Aorta (tissue), 5 donors: ENCODE measurements around the gene CORO6. TPM values are rescaled to one million over a fixed set of nuclear protein-coding genes. Genes with fewer than 3 reads are reported as not detected.
A peak's percentile ranks its signal among the peaks of the same experiment; 100 is the strongest.

Experiments
- ATAC-seq: fragments of 200-7000 bp; cut with Tn5 transposase; one replicate; pipeline ENCODE4 v1.9.1; 2022; ENCODE audit warnings: moderate library complexity; ENCODE audit not compliant: low FRiP score
- DNase-seq, 2 donors: peaks; one replicate each; pipeline ENCODE4 v3.0.0-alpha.2; 2020
- H3K27ac ChIP-seq, 2 donors: one replicate each; pipeline ENCODE4 v1.5.1; 2013; ENCODE audit warnings: low read length in 2 of 2, mild to moderate bottlenecking in 2 of 2, moderate library complexity in 2 of 2, control low read depth in 1 of 2, inconsistent platforms in 1 of 2, low read depth in 1 of 2
- H3K27me3 ChIP-seq, 2 donors: one replicate each; pipeline ENCODE4 v1.6.1; 2013; ENCODE audit warnings: control low read depth in 1 of 2, low read length in 1 of 2, mild to moderate bottlenecking in 1 of 2, moderate library complexity in 1 of 2; ENCODE audit not compliant: insufficient read depth in 2 of 2, control insufficient read depth in 1 of 2
- H3K36me3 ChIP-seq, 2 donors: one replicate each; pipeline ENCODE4 v1.6.1; 2013; ENCODE audit warnings: control low read depth in 1 of 2, low read length in 1 of 2, mild to moderate bottlenecking in 1 of 2; ENCODE audit not compliant: insufficient read depth in 2 of 2, control insufficient read depth in 1 of 2
- H3K4me1 ChIP-seq, 2 donors: one replicate each; pipeline ENCODE4 v1.6.1; 2013; ENCODE audit warnings: low read length in 2 of 2, control low read depth in 1 of 2, mild to moderate bottlenecking in 1 of 2, moderate library complexity in 1 of 2; ENCODE audit not compliant: insufficient read depth in 2 of 2, control insufficient read depth in 1 of 2
- H3K4me3 ChIP-seq, 2 donors: one replicate each; pipeline ENCODE4 v1.5.1; 2013; ENCODE audit warnings: low read length in 2 of 2, control low read depth in 1 of 2, mild to moderate bottlenecking in 1 of 2
- H3K9me3 ChIP-seq: one replicate; pipeline ENCODE4 v1.6.1; 2013; ENCODE audit warnings: mild to moderate bottlenecking, low read length; ENCODE audit not compliant: control insufficient read depth
- WGBS, 2 donors: extraction: QIAGEN DNeasy Blood & Tissue Kit; methylation state at CpG; one replicate each; pipeline ENCODE4 v1.1.7; 2013; 5-methylcytosine and 5-hydroxymethylcytosine counted together
- intact Hi-C, 2 donors: fragments of 100-400 bp; cut with DNase I; formaldehyde crosslinking; loops; one replicate each; pipeline versions ENCODE4 v1.14.2 to v1.15.0; 2022
- polyA plus RNA-seq, 2 donors: library from polyadenylated mRNA; stranded (reverse); fragments of 200-250 nt; gene quantifications; one replicate each; pipeline ENCODE4 v1.2.3, GENCODE V29; 2013
- total RNA-seq, 2 donors: library from RNA; stranded (reverse); fragmentation: NEBNext Ultra II Directional; extraction: Animal tissue kit (Norgen Biotek cat#: 25700); gene quantifications; one replicate each; pipeline ENCODE4 v1.2.1, GENCODE V29; 2021
- donor health status: healthy with polysubstance abuse.
- donor health status: Bipolar disorder and iron deficiency.
- donor health status: DM: no; HTN: no; CAD: no.
- donor health status: DM: no; HTN: no; CAD: no.
- donor health status: DM: yes; HTN: yes; CAD: no.

CORO6 gene
- total and polyA plus RNA-seq, 4 donors, result 2.9 to 51.6 (median 11.1) TPM

DNA sequence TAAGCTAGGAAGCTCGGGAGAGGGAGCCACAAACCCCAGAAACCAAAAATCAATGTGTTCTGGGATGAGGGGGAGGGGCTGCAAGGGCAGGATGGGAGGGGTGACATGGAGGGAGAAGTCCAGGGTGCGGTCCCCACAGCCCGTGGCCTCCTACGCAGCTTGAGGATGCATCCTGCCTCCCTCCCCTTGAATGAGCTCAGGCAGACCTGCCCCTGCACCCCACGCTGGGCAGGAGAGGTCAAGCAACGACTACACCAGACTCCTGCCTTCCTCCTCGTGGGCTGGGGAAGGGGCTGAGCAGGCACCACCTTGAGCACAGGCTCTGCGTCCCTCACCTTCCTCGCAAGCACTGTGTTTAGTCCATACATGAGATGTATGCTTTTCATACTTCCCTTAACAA lies 25.9 kb downstream of the CORO6 start:
- Histone ChIP-seq H3K4me1 (peaks cover 0 to 2% of the 10 kb centered on the region in 2 donors), H3K4me3 (no peak overlapping the region), H3K9me3 (no peaks in the 10 kb centered on the region), H3K36me3 (no peaks in the 10 kb centered on the region), H3K27me3 (no peaks in the 10 kb centered on the region), H3K27ac (no peak overlapping the region)
- no peak for ATAC-seq
- DNase-seq, result peak in 1 of 2 donors; percentile 76
- WGBS, 2 donors, result 87 to 88% methylated on average over 9 of the region's 9 CpGs
- intact Hi-C loops, result no loop called here

DNA sequence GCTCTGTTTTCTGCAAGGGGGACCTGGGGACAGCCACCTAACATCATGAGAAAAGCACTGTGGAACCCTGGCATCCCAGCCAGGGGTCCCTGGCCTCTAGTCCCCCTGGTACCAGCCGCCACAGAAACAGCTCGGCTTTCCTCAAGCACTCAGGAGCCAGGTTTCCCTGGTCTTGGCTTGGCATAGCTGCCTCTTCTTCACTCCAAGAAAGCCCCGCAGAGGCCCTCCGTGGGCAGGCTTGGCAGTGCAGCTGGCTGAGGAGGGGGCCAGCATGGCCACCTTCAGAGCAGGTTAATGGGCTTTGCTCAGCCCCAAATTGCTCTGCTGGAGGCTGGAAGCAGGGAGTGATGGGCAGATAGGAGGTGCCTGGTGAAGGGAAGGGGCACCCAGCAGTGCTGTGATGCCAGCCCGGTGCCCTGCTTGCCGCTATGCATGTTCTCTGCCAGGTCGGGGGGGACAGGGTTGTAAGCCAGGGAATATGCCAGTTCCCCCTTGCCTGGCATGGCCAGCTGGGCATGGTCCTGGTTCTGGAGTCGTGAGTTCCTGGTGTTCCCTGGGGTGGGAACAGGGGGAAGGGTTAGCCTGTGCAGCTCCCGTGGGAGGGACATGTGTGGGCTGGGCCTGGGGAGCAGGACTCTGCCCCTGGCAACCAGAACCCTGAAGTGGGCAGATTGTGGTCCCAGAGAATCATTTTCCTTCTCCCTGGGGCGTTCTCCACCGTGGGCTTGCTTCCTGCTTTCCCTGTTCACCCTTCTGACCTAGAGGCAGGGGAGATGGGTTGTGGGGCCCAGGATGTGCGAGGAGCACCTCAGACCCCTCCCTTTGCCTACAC lies 26.6 kb downstream of the CORO6 start:
- H3K36me3 ChIP-seq, result no peaks in the 10 kb centered on the region
- intact Hi-C loops, result no loop called here
- no peak for DNase-seq
- ATAC-seq, result no peak
- 79 to 81% methylated on average over 12 of the region's 12 CpGs for WGBS, 2 donors
- no peak overlapping the region for H3K4me3 ChIP-seq
- H3K27ac ChIP-seq, result no peak overlapping the region
- H3K27me3 ChIP-seq, result no peaks in the 10 kb centered on the region
- peaks cover 0 to 2% of the 10 kb centered on the region in 2 donors for H3K4me1 ChIP-seq
- H3K9me3 ChIP-seq, result no peaks in the 10 kb centered on the region

DNA sequence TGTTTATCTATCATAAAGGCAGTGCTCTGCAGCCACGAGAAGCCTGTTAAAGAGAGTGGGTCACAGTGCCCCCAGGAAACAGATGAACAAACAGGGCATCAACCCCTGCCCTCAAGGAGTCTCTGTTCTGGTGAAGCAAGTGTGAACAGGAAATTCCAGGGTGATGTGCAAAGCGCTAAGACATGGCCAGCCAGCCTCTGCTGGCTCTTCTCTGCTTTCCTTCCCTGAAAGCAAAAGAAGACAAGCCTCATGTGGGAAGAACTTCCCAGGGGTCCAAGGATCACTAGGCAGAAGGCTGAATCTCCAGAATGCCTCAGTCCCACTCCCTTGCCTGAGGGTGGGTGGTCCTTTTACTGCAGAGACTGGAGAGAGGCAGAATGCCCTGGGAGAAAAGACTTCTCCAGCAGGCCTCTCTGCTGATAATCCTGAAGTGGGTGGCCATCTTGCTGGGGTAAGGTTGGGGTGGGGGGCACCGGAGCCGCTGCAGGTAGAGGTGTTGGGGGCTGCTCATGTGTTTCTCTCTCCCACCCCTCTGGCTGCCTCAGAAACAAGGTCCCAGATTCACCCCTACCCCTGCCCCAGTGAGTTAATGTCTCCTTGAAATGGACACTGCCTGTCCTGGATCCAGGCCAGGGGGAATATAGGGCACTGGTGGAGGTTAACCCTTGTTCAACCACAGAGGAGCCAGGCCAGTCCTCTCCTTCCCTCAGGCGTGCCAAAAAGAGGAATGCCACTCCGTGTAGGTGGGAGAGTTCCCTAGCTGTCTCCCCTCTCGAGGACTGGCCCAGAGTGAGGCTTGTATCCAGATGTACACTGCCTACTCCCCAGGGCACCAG lies 27.4 kb downstream of the CORO6 start:
- H3K4me1 ChIP-seq, result peaks cover 0 to 2% of the 10 kb centered on the region in 2 donors
- no peaks in the 10 kb centered on the region for H3K36me3 ChIP-seq
- no peaks in the 10 kb centered on the region for H3K9me3 ChIP-seq
- H3K4me3 ChIP-seq, result no peak overlapping the region
- no peaks in the 10 kb centered on the region for H3K27me3 ChIP-seq
- intact Hi-C loops, result no loop called here
- DNase-seq (no peak), ATAC-seq (no peak)
- 86 to 91% methylated on average over 7 of the region's 7 CpGs for WGBS, 2 donors
- no peak overlapping the region for H3K27ac ChIP-seq

DNA sequence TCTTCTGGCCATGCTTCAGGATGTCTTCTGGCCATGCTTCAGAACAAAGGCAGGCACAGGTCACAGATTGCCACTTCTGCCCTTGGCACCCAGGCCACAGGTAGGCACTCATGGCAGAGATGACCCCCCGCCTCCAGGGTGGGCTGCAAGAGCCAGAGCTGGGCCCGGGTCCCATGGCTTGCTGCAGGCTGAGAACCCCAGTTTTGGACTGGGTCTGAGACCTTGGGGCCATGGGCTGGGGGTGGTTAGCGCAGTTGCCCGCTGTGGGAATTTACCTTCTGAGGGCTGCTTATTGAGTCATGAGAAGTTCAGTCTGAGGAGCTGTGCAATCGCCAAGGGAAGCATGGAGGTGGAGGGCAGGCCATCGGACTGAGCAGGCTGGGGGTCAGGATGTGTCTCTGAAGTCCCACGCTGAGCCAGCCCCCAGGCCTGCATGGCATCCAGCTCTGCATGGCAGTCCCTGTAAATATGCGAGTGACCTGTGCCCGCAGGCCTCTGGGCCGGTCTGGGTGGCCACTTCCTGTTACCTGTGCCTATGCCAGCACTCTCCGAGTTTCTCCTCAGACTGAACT lies 28.1 kb downstream of the CORO6 start:
- intact Hi-C loops, result no loop called here
- WGBS, 2 donors, result 92 to 96% methylated on average over 11 of the region's 11 CpGs
- DNase-seq (no peak), ATAC-seq (no peak)
- Histone ChIP-seq H3K27ac (no peak overlapping the region), H3K4me1 (peaks cover 0 to 2% of the 10 kb centered on the region in 2 donors), H3K36me3 (no peaks in the 10 kb centered on the region), H3K27me3 (no peaks in the 10 kb centered on the region), H3K4me3 (no peak overlapping the region), H3K9me3 (no peaks in the 10 kb centered on the region)

DNA sequence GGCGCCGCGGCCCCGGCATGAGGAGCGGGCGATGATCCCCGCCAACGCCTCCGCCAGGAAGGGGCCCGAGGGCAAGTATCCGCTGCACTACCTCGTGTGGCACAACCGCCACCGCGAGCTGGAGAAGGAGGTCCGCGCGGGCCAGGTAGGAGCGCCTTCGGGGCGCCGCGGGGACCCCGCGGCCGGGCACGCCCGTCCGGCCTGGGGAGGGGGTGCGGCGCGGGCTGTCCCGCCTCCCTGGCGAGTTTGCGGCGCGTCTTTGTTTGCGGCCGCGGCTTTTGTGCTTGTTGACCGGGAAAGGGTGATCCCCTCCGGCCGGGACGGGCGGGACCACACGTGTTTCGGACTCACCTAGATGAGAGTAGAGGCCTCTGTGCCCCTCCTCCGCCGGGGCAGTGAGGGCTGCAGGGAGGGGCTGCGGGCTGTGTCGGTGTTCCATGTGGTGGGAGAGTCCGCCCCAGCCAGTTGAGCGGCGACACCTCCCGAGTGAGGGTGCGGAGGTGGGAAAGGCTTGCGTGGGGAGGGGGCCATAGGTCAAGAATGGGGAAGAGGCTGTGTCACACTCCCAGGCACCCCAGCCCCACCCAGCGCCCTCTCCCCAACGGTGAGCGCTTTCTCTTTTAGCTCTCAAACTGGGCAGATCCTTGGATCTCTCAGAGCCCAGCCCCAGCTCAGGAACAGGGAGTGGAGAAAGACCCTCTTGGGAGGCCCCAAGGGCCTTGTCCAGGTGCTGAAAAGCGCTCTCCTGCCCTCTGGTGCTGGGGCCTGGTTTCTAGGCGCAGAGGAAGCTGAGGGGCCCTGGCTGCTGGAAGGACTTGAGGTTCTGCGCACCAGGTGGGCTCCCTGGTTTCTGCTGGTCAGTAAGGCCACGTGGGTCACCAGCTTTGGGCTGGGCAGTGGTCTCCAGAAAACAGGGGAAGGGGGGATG lies 28.9 kb downstream of the CORO6 start:
- no peaks in the 10 kb centered on the region for H3K36me3 ChIP-seq
- H3K27me3 ChIP-seq, result no peaks in the 10 kb centered on the region
- H3K9me3 ChIP-seq, result no peaks in the 10 kb centered on the region
- intact Hi-C loops, result no loop called here
- DNase-seq (peak in 1 of 2 donors; percentile 75), ATAC-seq (no peak)
- peak overlapping the region; percentile 61 to 63 for H3K4me3 ChIP-seq
- 11 to 13% methylated on average over 55 to 64 of the region's 64 CpGs for WGBS, 2 donors
- no peak overlapping the region for H3K27ac ChIP-seq
- peaks cover 0 to 2% of the 10 kb centered on the region in 2 donors for H3K4me1 ChIP-seq

DNA sequence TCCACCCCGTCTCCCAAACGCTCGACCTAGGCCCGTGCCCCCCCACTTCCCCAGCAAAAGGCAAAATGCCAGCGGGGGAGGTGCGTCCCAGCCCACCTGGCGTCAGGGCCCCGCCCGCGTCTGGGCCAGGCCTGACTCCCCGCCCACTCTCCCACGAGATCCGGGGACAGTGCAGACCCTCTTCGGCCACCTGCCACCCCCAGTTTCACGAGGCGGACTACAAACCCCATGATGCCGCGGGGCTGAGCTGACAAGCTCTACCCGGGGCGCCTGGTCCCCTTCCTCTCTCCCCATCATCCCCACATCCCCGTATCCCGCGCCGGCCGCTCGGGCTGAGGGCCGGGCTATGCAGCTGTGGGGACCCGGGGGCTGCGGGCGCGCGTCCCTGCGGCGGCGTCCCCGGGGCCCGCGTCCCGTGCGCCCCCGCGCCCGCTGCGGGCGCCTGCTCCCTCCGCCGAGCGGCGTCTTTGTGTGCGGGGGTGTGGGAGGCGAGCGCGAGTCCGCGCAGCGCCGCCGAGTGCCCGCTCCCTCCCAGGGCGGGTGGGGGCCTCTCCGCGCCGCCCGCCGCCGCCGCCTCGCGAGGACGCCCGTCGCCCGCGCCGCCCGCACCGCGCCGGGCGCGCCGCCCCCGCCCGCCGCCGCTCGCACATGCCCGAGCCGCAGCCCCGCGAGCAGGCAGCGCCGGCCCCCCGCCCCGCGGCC lies 29.7 kb downstream of the CORO6 start, which contains the start of gene ANKRD13B:
Gene ANKRD13B, plus strand, starts transcription at position 283 of the 702 bp plus-strand sequence. CDS start 490 bp downstream, outside the sequence.
- 0 to 1% methylated on average over 40 to 96 of the region's 96 CpGs for WGBS, 2 donors
- Histone ChIP-seq H3K9me3 (no peaks in the 10 kb centered on the region), H3K27me3 (no peaks in the 10 kb centered on the region), H3K4me1 (peaks cover 0 to 2% of the 10 kb centered on the region in 2 donors), H3K27ac (peak within 1 kb of the TSS in 1 of 2 donors; percentile 74), H3K36me3 (no peaks in the 10 kb centered on the region), H3K4me3 (peak within 1 kb of the TSS; percentile 61 to 63)
- DNase-seq, result peak; percentile 72 to 87
- intact Hi-C loops, result no loop called here
- no peak for ATAC-seq

DNA sequence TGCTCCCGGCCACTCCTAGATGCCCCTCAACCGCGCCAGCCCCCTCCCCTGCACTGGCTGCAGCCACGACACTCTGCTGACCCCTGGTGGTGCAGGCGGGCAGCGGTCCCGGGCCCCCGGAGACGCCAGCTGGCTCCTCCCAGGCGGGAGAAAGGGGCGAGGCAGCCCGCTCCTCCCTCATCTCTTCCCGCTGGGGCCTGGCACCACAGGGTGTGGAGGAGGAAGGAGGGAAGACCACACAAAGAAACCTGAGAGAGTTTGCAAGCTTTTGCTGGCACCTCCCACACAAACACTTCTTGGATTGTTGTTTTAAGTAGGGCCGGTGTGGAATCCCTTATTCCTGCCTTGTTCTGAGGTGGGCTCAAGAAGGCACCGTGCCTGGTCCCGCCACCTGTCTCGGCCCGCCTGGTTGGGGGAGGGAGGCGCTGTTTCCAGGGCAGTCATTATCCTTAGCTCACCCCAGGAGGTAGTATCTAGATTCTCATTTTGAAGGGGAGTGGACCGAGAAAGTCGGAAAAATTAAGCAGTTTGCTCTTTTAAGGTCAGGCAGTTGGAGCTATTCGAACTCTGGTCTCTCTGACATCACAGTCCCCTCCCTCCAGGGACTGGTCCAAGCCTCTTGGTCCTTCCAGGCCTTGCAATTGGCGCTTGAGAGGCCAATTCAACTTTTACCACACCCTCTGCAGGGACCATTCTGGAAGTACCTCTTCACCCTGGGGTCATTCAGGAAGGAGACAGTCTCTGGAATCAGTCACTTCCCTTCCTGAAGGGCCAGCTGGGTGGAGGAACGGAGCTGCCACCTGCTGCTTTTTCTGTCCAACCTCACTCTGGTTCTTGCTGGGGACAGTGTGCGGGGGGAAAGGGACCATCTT lies 30.7 kb downstream of the CORO6 start:
- Histone ChIP-seq H3K4me1 (peaks cover 0 to 2% of the 10 kb centered on the region in 2 donors), H3K27ac (peak overlapping the region in 1 of 2 donors; percentile 74), H3K36me3 (no peaks in the 10 kb centered on the region), H3K4me3 (no peak overlapping the region), H3K9me3 (no peaks in the 10 kb centered on the region), H3K27me3 (no peaks in the 10 kb centered on the region)
- DNase-seq (peak; percentile 92 to 96), ATAC-seq (peak; percentile 90)
- intact Hi-C loops, result no loop called here
- 8 to 9% methylated on average over 25 of the region's 25 CpGs for WGBS, 2 donors
